D721Med (cell line): ENCODE data around the gene DNAJC7.

Source experiments
- DNase-seq: peaks from one replicate; pipeline ENCODE4 v3.0.0; 2011; ENCODE audit warnings: low spot score; ENCODE audit not compliant: insufficient read length
- FAIRE-seq: peaks from 2 replicates; lab custom pipeline; 2011; peaks lifted over from hg19 to GRCh38; lab: Jason Lieb, UNC
- CTCF ChIP-seq: IDR thresholded peaks from 2 replicates; pipeline ENCODE4 v1.5.1; 2012; ENCODE audit warnings: mild to moderate bottlenecking, control low read depth; ENCODE audit not compliant: insufficient read depth; ENCODE audit errors: missing control alignments

The DNAJC7 gene

GRCh38 chr17:41974031-41974430 is 43.2 kb downstream of the DNAJC7 start:
- no peak for DNase-seq
- FAIRE-seq, result no peak
- TF ChIP-seq CTCF, result no peak

GRCh38 chr17:41973408-41973811 is 43.8 kb downstream of the DNAJC7 start:
- DNase-seq (no peak), FAIRE-seq (no peak)
- no peak for TF ChIP-seq CTCF

GRCh38 chr17:41972571-41973407 is 44.5 kb downstream of the DNAJC7 start:
- DNase-seq, result no peak
- no peak for TF ChIP-seq CTCF
- FAIRE-seq, result no peak

- FAIRE-seq, result no peak
- no peak for DNase-seq
- TF ChIP-seq CTCF, result no peak
These were observed 45.3 kb downstream of the DNAJC7 start for GRCh38 chr17:41971721-41972523.

- FAIRE-seq (no peak), DNase-seq (no peak)
- no peak for TF ChIP-seq CTCF
These were observed 46.3 kb downstream of the DNAJC7 start for GRCh38 chr17:41970901-41971331.

- TF ChIP-seq CTCF, result no peak
- FAIRE-seq, result no peak
These were observed 48.6 kb downstream of the DNAJC7 start for GRCh38 chr17:41968676-41969075.

More at GRCh38 chr17:41968676-41969075, 48.6 kb downstream of the DNAJC7 start:
- no peak for DNase-seq
